Neural progenitor cell (in vitro differentiated cells): Measurements from ENCODE around the gene P2RX3. TPM values are rescaled to one million over a fixed set of nuclear protein-coding genes. Genes with fewer than 3 reads are reported as not detected.

Source experiments
- DNase-seq: peaks from one replicate; pipeline ENCODE4 v3.0.0-alpha.2; 2016; ENCODE audit warnings: low spot score
- H2AFZ ChIP-seq: fragments of 200-600 bp; sonication (generic); replicated peaks from 2 replicates; pipeline ENCODE4 v1.6.1; 2016; ENCODE audit warnings: antibody characterized with exemption
- H3F3A ChIP-seq: fragments of 200-600 bp; sonication (generic); 2 replicates; pipeline ENCODE4 v1.6.1; 2016; ENCODE audit warnings: antibody characterized with exemption, low read depth
- H3K27ac ChIP-seq: fragments of 200-600 bp; sonication (generic); 2 replicates; pipeline ENCODE4 v1.5.1; 2016; ENCODE audit warnings: mild to moderate bottlenecking
- H3K27me3 ChIP-seq: fragments of 200-600 bp; sonication (generic); 2 replicates; pipeline ENCODE4 v1.6.1; 2016; ENCODE audit warnings: mild to moderate bottlenecking, moderate library complexity
- H3K36me3 ChIP-seq: fragments of 200-600 bp; sonication (generic); 2 replicates; pipeline ENCODE4 v1.5.1; 2016
- H3K4me1 ChIP-seq: fragments of 200-600 bp; sonication (generic); 2 replicates; pipeline ENCODE4 v1.6.1; 2016; ENCODE audit warnings: mixed run types
- H3K4me2 ChIP-seq: fragments of 200-600 bp; sonication (generic); 2 replicates; pipeline ENCODE4 v1.6.1; 2016
- H3K4me3 ChIP-seq: fragments of 200-600 bp; sonication (generic); 2 replicates; pipeline ENCODE4 v1.5.1; 2016
- H3K79me2 ChIP-seq: fragments of 200-600 bp; sonication (generic); 2 replicates; pipeline ENCODE4 v1.6.1; 2016; ENCODE audit warnings: low read depth
- H3K9ac ChIP-seq: fragments of 200-600 bp; sonication (generic); 2 replicates; pipeline ENCODE4 v1.6.1; 2016
- H3K9me3 ChIP-seq: fragments of 200-600 bp; sonication (generic); 2 replicates; pipeline ENCODE4 v1.5.1; 2016; ENCODE audit warnings: low read depth
- H4K20me1 ChIP-seq: fragments of 200-600 bp; sonication (generic); 2 replicates; pipeline ENCODE4 v1.6.1; 2016; ENCODE audit warnings: low read depth
- H3K27ac Mint-ChIP-seq: 3 replicates; pipeline ENCODE4 v1.8.0; 2021; ENCODE audit warnings: mixed read lengths
- H3K27me3 Mint-ChIP-seq: 2 replicates; pipeline ENCODE4 v1.8.0; 2022; ENCODE audit warnings: low read depth, mild to moderate bottlenecking, inconsistent platforms, moderate library complexity, mixed read lengths; ENCODE audit not compliant: insufficient read depth
- H3K36me3 Mint-ChIP-seq: 3 replicates; pipeline ENCODE4 v1.8.0; 2021; ENCODE audit warnings: mixed read lengths
- H3K4me1 Mint-ChIP-seq: 3 replicates; pipeline ENCODE4 v1.8.0; 2021; ENCODE audit warnings: mixed read lengths
- H3K4me3 Mint-ChIP-seq: 3 replicates; pipeline ENCODE4 v1.8.0; 2021; ENCODE audit warnings: mild to moderate bottlenecking, moderate library complexity, mixed read lengths
- H3K9me3 Mint-ChIP-seq: 3 replicates; pipeline ENCODE4 v1.8.0; 2020; ENCODE audit warnings: mixed read lengths
- CTCF ChIP-seq: fragments of 200-600 bp; sonication (generic); IDR thresholded peaks from 2 replicates; pipeline ENCODE4 v1.5.1; 2017; ENCODE audit warnings: antibody characterized with exemption, mild to moderate bottlenecking
- EZH2 ChIP-seq: fragments of 200-600 bp; sonication (generic); IDR thresholded peaks from 2 replicates; pipeline ENCODE4 v1.6.1; 2017; ENCODE audit warnings: antibody characterized with exemption, mild to moderate bottlenecking, moderate library complexity
- EZH2phosphoT487 ChIP-seq: fragments of 200-600 bp; sonication (generic); IDR thresholded peaks from 2 replicates; pipeline ENCODE4 v1.6.1; 2017; ENCODE audit warnings: antibody characterized with exemption
- total RNA-seq: library from RNA; depleted of rRNA; stranded (reverse); fragments of >200 nt; gene quantifications from 2 replicates; pipeline ENCODE4 v1.2.3, GENCODE V29; 2015; ENCODE audit warnings: low replicate concordance

Gene P2RX3
- 1.5 and 2.4 TPM in 2 replicates for total RNA-seq

GRCh38 chr11:57338142-57338541 lies at the start of gene P2RX3:
Gene P2RX3 (plus strand): TSS chr11:57338352. CDS start chr11:57338551, 199 bp downstream.
- Histone ChIP-seq H3K4me2 (peak within 1 kb of the TSS; percentile 46), H3K27ac (no peak within 1 kb of the TSS), H3K9me3 (no peaks in the 10 kb centered on the region), H3K36me3 (peaks cover 5% of the 10 kb centered on the region), H2AFZ (peak within 1 kb of the TSS; percentile 91), H3K9ac (no peak within 1 kb of the TSS), H3K4me3 (no peak within 1 kb of the TSS), H4K20me1 (peaks cover 9% of the 10 kb centered on the region), H3F3A (peaks cover 20% of the 10 kb centered on the region), H3K79me2 (peaks cover 28% of the 10 kb centered on the region), H3K4me1 (peaks cover 50% of the 10 kb centered on the region), H3K27me3 (no peaks in the 10 kb centered on the region)
- no peak for DNase-seq
- Mint-ChIP-seq H3K4me3 (peak within 1 kb of the TSS; percentile 74), H3K36me3 (peaks cover 16% of the 10 kb centered on the region), H3K4me1 (peaks cover 48% of the 10 kb centered on the region), H3K9me3 (no peaks in the 10 kb centered on the region), H3K27me3 (peaks cover 12% of the 10 kb centered on the region), H3K27ac (peak within 1 kb of the TSS; percentile 88)
- no peak for TF ChIP-seq EZH2
- no peak for TF ChIP-seq CTCF
- no peak for TF ChIP-seq EZH2phosphoT487

DNA sequence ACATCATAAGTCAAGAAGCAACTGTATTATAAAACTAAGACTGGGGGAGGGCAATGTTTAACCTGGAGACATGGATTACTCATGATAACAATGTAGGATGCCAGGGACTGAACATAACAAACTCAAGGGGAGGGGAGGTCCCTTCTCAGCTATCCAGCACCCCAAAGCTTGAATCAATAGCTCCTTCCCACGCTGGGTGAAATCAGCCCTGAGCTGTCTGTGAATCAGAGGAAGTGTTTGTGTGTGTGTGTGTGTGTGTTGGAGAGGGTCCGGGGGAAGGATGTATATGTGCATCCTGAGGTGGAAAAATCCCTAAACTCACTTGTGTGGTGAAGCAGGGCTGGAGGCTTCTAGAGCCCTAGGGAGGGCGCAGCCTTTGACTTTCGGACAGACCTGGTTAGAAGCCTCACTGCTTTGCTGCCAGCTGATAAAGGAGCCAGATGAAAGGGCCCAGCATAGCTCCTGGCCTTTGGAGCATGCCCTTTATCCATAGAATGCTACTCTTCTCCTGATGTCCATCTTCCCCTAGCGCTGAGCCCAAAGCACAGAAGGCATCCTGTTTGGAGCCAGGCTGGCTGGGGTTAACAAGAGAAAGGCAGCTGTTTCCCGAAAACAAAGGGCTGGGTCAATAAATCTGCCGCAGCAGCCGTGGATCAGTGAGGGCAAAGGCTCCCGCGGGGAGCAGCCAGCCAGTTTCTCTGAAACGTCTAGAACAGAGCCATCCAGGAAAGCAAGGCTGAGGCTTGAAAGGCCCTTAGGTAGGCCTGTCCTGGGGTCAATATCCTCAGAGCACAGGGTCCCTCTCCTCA lies 49.2 kb upstream of the P2RX3 start:
- peak; percentile 74 for DNase-seq
- peaks cover 40% of the 10 kb centered on the region for H3K4me1 Mint-ChIP-seq
- Histone ChIP-seq H3K79me2 (no peaks in the 10 kb centered on the region), H3K4me3 (no peak overlapping the region), H3K9ac (no peak overlapping the region), H3K27ac (no peak overlapping the region), H2AFZ (peak overlapping the region; percentile 40), H3K4me2 (peak overlapping the region; percentile 56), H4K20me1 (no peaks in the 10 kb centered on the region), H3K36me3 (no peaks in the 10 kb centered on the region), H3K27me3 (no peaks in the 10 kb centered on the region), H3F3A (peaks cover 11% of the 10 kb centered on the region), H3K4me1 (peaks cover 15% of the 10 kb centered on the region), H3K9me3 (no peaks in the 10 kb centered on the region)
- no peaks in the 10 kb centered on the region for H3K36me3 Mint-ChIP-seq
- H3K27me3 Mint-ChIP-seq, result peaks cover 4% of the 10 kb centered on the region
- H3K4me3 Mint-ChIP-seq, result no peak overlapping the region
- no peaks in the 10 kb centered on the region for H3K9me3 Mint-ChIP-seq
- TF ChIP-seq EZH2phosphoT487, result no peak
- no peak for TF ChIP-seq EZH2
- no peak for TF ChIP-seq CTCF
- peak overlapping the region; percentile 98 for H3K27ac Mint-ChIP-seq

GRCh38 chr11:57290288-57290687 lies 47.9 kb upstream of the P2RX3 start:
- Mint-ChIP-seq H3K36me3 (no peaks in the 10 kb centered on the region), H3K27ac (no peak overlapping the region)
- peaks cover 21% of the 10 kb centered on the region for H3K4me1 ChIP-seq

More at GRCh38 chr11:57290288-57290687, 47.9 kb upstream of the P2RX3 start:
- Histone ChIP-seq H2AFZ (no peak overlapping the region), H3F3A (peaks cover 11% of the 10 kb centered on the region), H3K4me3 (no peak overlapping the region), H3K36me3 (no peaks in the 10 kb centered on the region), H3K27ac (no peak overlapping the region), H3K79me2 (no peaks in the 10 kb centered on the region), H3K9ac (no peak overlapping the region), H3K9me3 (no peaks in the 10 kb centered on the region), H3K27me3 (no peaks in the 10 kb centered on the region), H3K4me2 (no peak overlapping the region), H4K20me1 (no peaks in the 10 kb centered on the region)
- DNase-seq, result no peak
- peaks cover 4% of the 10 kb centered on the region for H3K27me3 Mint-ChIP-seq
- H3K9me3 Mint-ChIP-seq, result no peaks in the 10 kb centered on the region
- no peak overlapping the region for H3K4me3 Mint-ChIP-seq
- no peak for TF ChIP-seq CTCF
- TF ChIP-seq EZH2, result no peak
- no peak for TF ChIP-seq EZH2phosphoT487
- H3K4me1 Mint-ChIP-seq, result peaks cover 35% of the 10 kb centered on the region
